Measurements from ENCODE around the gene SNX9. TPM values are rescaled to one million over a fixed set of nuclear protein-coding genes. Genes with fewer than 3 reads are reported as not detected.

The SNX9 gene
- total RNA-seq, 1 experiment from 2014 or later, result 31.3 TPM

GRCh38 chr6:157965387-157965786 lies 142.3 kb downstream of the SNX9 start:
- H3K4ac ChIP-seq (ENCODE audit: low read depth, low read length), result no peak overlapping the region
- no peaks in the 10 kb centered on the region for H3K27me3 Mint-ChIP-seq (ENCODE audit: low read depth)
- H3K79me1 ChIP-seq (ENCODE audit: insufficient read depth, low read depth, low read length, poor library complexity, severe bottlenecking), result no peaks in the 10 kb centered on the region
- H4K91ac ChIP-seq (ENCODE audit: insufficient read length, low read depth, low read length), result no peak overlapping the region
- H3K18ac ChIP-seq (ENCODE audit: insufficient read length, low read depth, low read length), result no peak overlapping the region
- H4K20me1 ChIP-seq (ENCODE audit: control insufficient read depth, insufficient read depth, insufficient read length), result no peaks in the 10 kb centered on the region
- no peak overlapping the region for H2AK5ac ChIP-seq (ENCODE audit: insufficient read length, low read length)
- H3K36me3 Mint-ChIP-seq (ENCODE audit: insufficient read depth in 1 of 3, low read depth in 3 of 3), result no peaks in the 10 kb centered on the region
- H3K4me2 ChIP-seq (ENCODE audit: insufficient read depth, insufficient read length, low read length), result no peak overlapping the region
- H2BK12ac ChIP-seq (ENCODE audit: insufficient read length, low read depth, low read length), result no peak overlapping the region
- no peak overlapping the region for H3K9ac ChIP-seq (ENCODE audit: extremely low read depth, insufficient read length, low read length)
- no peak overlapping the region for H2BK15ac ChIP-seq (ENCODE audit: low read depth, low read length)
- H2BK120ac ChIP-seq (ENCODE audit: low read depth, low read length, poor library complexity, severe bottlenecking), result no peak overlapping the region
- no peaks in the 10 kb centered on the region; a peak in 1 of 5 replicates for H3K9me3 Mint-ChIP-seq
- H3K27ac ChIP-seq (ENCODE audit: insufficient read length, low read depth, low read length), result no peak overlapping the region
- no peak overlapping the region for H2AFZ ChIP-seq (ENCODE audit: low read length)
- H3K23me2 ChIP-seq (ENCODE audit: insufficient read length, low read depth, low read length, poor library complexity, severe bottlenecking), result no peaks in the 10 kb centered on the region
- no peak overlapping the region for H3K56ac ChIP-seq (ENCODE audit: insufficient read length, low read depth, low read length)
- H3K27ac Mint-ChIP-seq, result no peak overlapping the region
- no peak overlapping the region for H4K8ac ChIP-seq (replicated peaks; ENCODE audit: insufficient read length, low read depth, low read length)
- no peaks in the 10 kb centered on the region for H3K27me3 ChIP-seq (ENCODE audit: insufficient read depth, low read length)
- H3K4me1 Mint-ChIP-seq, result peaks cover 31 to 43% of the 10 kb centered on the region in 2 experiments
- no peak overlapping the region for H3T11ph ChIP-seq (ENCODE audit: low read length)
- no peak overlapping the region for H3K4me3 Mint-ChIP-seq
- H3K14ac ChIP-seq (ENCODE audit: insufficient read depth, low read length), result no peak overlapping the region
- H2BK5ac ChIP-seq (ENCODE audit: insufficient read length, low read length), result no peak overlapping the region
- WGBS (ENCODE audit: extremely low coverage, insufficient read length, low lambda C conversion rate), result no CpG with 5 or more reads among the region's 3 CpGs
- DNase-seq, result peak; percentile 0
- H4K5ac ChIP-seq (ENCODE audit: insufficient read length, low read depth, low read length), result no peak overlapping the region
- H3K9me3 ChIP-seq (ENCODE audit: control insufficient read depth, low read depth, low read length), result no peaks in the 10 kb centered on the region
- H3K79me2 ChIP-seq (ENCODE audit: insufficient read depth, low read length), result no peaks in the 10 kb centered on the region
- no peak overlapping the region for H3K23ac ChIP-seq (ENCODE audit: insufficient read length, low read depth, low read length)
- no peak overlapping the region for H2BK20ac ChIP-seq (ENCODE audit: low read depth, low read length, poor library complexity, severe bottlenecking)
- H3K4me1 ChIP-seq (ENCODE audit: insufficient read depth, low read length), result 0 out of 2 replicates have a peak, but pooled peaks cover 3% of the 10 kb centered on the region
- TF ChIP-seq CTCF (conservative IDR thresholded peaks at IDR 0.05), result no peak

Measured in H9 (cell line).